Measurements from ENCODE around the gene FBXO41. TPM values are rescaled to one million over a fixed set of nuclear protein-coding genes. Genes with fewer than 3 reads are reported as not detected.

FBXO41 gene
- total and polyA plus RNA-seq, 10 of the 15 experiments (the other 5 are each of a cell fraction or from before 2014, with no cell fraction given): 1.9 to 38.9 (median 11.3) TPM

DNA sequence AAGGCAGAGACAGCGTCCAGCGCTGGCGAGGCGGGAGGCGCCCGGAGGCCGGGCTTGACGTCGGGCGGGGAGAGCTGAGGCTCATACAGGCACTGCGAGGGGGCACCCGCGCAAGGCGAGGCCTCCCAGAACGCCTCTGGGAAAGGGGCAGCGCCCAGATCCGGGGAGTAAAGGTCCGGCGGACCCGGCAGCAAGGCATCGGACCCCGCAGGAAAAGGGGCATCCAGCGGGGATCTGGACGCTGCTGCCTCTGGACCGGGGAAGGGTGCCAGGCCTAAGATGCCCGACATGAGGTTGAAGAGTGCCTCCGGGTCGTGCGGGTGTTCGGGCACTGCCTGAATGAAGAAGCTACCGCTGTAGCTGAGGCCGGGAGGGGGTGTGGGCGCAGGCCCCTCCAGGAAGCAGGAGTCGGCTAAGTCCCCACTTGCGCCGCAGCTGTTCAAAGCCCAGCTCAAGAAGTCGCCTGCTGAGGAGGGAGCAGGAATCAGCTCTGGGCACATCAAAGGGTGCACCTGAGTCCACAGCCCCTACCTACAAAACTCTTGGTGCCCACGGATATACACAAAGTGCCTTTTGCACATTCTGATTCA is 8.1 kb upstream of the FBXO41 start (continued):
- no peak for TF ChIP-seq RAD51 (IDR thresholded peaks at IDR 0.05)
- no peak for TF ChIP-seq CREM (IDR thresholded peaks at IDR 0.05; ENCODE audit: low read depth)
- no peak for TF ChIP-seq EZH2 (IDR thresholded peaks at IDR 0.05; ENCODE audit: borderline replicate concordance, control insufficient read depth, low read depth, low read length)
- no peak for TF ChIP-seq ASH2L (IDR thresholded peaks at IDR 0.05; ENCODE audit: borderline replicate concordance, low read depth)
- no peak for TF ChIP-seq NFXL1 (IDR thresholded peaks at IDR 0.05; ENCODE audit: borderline replicate concordance)
- no peak for TF ChIP-seq SP1 (IDR thresholded peaks at IDR 0.05; ENCODE audit: low read depth, low read length)
- no peak for TF ChIP-seq IRF3 (IDR thresholded peaks at IDR 0.05)
- no peak for TF ChIP-seq CHD1 (IDR thresholded peaks at IDR 0.05; ENCODE audit: low read depth, low read length)

DNA sequence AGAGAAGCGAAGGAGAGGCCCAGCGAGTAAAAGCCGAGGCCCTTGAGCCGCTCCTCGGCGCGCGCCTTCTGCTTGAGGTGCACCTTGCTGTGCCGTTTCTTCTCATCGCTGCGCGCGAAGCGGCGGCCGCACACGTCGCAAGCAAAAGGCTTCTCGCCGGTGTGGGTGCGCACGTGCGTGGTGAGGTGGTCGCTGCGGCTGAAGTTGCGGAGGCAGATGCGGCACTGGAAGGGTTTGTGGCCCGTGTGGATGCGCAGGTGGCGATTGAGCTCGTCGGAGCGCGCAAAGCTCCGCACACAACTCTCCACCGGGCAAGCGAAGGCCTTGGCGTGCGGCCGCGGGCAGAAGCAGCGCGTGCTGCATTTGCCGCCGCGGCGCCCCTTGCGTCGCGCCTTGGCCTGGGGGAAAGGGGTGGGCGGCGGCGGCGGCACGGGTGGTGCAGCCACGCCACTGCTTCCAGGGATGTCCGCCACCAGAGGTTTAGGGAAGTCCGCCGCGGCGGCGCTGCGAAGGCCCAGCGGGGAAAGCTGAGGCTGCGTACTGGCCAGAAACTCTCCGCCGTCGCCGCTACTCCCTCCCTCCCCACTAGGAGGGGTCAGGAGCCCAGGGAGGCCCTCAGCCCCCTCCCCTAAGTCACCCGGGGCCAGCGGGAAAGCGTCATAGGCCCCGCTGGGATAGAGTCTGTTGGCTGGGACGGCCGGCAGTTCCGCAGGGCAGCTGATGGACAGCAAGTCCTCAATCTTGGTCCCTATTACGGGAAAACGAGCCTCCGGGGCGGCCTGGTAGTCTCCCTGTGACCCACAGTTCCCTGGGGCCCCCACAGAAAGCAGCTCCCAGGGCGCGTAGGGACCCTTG is 7.4 kb upstream of the FBXO41 start:
- Histone ChIP-seq H2AFZ (ENCODE audit: control insufficient read depth, low read depth, low read length) (no peak overlapping the region), H3K27ac (ENCODE audit: control insufficient read depth, insufficient read depth) (no peak overlapping the region), H3K9me3 (replicated peaks; ENCODE audit: control insufficient read depth, insufficient read depth, low read length) (no peaks in the 10 kb centered on the region; the same call in 2 of the 3 replicates), H3K4me1 (ENCODE audit: control insufficient read depth, insufficient read depth, low read length) (peaks cover 4% of the 10 kb centered on the region; the same call in 1 of the 2 replicates), H3K4me3 (no peak overlapping the region), H3K36me3 (ENCODE audit: control insufficient read depth in 2 of 2, insufficient read depth in 2 of 2, low read length in 1 of 2) (no peaks in the 10 kb centered on the region), H3K79me2 (ENCODE audit: control insufficient read depth, insufficient read depth, low read length) (no peaks in the 10 kb centered on the region), H3K9ac (ENCODE audit: control insufficient read depth, insufficient read depth, low read length) (no peak overlapping the region), H3K4me2 (ENCODE audit: control insufficient read depth, insufficient read depth) (peak overlapping the region; percentile 50), H4K20me1 (ENCODE audit: control insufficient read depth, insufficient read depth) (peaks cover 4% of the 10 kb centered on the region; the same call in 1 of the 2 replicates), H3K27me3 (replicated peaks in 1 of 2; ENCODE audit: control insufficient read depth in 2 of 2, insufficient read depth in 2 of 2, low read length in 1 of 2) (peaks cover 13 to 25% of the 10 kb centered on the region in 2 experiments)
- BruUV-seq (replicated peaks): no TSS peak
- intact Hi-C loops (cut with micrococcal nuclease; ENCODE audit: unreplicated experiment): loop anchor here (2.0 kb wide), 1 partner anchor 35 kb away; no protein-coding TSS in a partner anchor
- WGBS (ENCODE audit: insufficient coverage, insufficient replicate concordance, low lambda C conversion rate, missing lambda C conversion rate): 19% methylated on average over 77 of the region's 82 CpGs
- no peak; the same call in 2 of the 3 replicates for ATAC-seq
- FAIRE-seq: no peak
- ChIA-PET SMC1A (ENCODE audit: uncharacterized antibody, unreplicated experiment) (interaction anchor here (1.2 to 5.6 kb wide), 4 partner anchors 11 to 115 kb away, joined by 3 to 39 read pairs (median 4); no protein-coding TSS in a partner anchor), CTCF (interaction anchor here (0.5 to 6.4 kb wide), 10 partner anchors 8 to 82 kb away, joined by 3 to 99 read pairs (median 11); partner anchors contain the start of genes CCT7, PRADC1 and SMYD5), RAD21 (ENCODE audit: unreplicated experiment) (interaction anchor here (1.0 to 3.4 kb wide), 3 partner anchors 10 to 79 kb away, joined by 3 to 19 read pairs (median 4); no protein-coding TSS in a partner anchor), POLR2A (interaction anchor here (0.6 to 1.8 kb wide), 3 partner anchors 20 to 59 kb away, joined by 3 to 4 read pairs (median 3); partner anchors contain the start of gene PRADC1)
- no peak for DNase-seq (ENCODE audit: low read depth, low spot score)
- in situ Hi-C loops (cut with MboI): no loop called here
- no peak for TF ChIP-seq ZZZ3 (IDR thresholded peaks at IDR 0.05; ENCODE audit: control insufficient read depth, insufficient read length, low read depth)
- TF ChIP-seq SMC3 (IDR thresholded peaks at IDR 0.05; ENCODE audit: borderline replicate concordance, low read length): no peak
- TF ChIP-seq SREBF1 (IDR thresholded peaks at IDR 0.05; ENCODE audit: low read length): no peak
- no peak for TF ChIP-seq EGR1 (IDR thresholded peaks at IDR 0.05; ENCODE audit: borderline replicate concordance in 1 of 2, low read depth in 2 of 2, low read length in 2 of 2)
- TF ChIP-seq BHLHE40 (IDR thresholded peaks at IDR 0.05; ENCODE audit: borderline replicate concordance in 1 of 2, low read depth in 2 of 2, low read length in 1 of 2): peak in 1 of 2 experiments; percentile 4; a peak in 1 of 4 replicates
- no peak for TF ChIP-seq YBX1 (IDR thresholded peaks at IDR 0.05)
- TF ChIP-seq, protein P1, sequence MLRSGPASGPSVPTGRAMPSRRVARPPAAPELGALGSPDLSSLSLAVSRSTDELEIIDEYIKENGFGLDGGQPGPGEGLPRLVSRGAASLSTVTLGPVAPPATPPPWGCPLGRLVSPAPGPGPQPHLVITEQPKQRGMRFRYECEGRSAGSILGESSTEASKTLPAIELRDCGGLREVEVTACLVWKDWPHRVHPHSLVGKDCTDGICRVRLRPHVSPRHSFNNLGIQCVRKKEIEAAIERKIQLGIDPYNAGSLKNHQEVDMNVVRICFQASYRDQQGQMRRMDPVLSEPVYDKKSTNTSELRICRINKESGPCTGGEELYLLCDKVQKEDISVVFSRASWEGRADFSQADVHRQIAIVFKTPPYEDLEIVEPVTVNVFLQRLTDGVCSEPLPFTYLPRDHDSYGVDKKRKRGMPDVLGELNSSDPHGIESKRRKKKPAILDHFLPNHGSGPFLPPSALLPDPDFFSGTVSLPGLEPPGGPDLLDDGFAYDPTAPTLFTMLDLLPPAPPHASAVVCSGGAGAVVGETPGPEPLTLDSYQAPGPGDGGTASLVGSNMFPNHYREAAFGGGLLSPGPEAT (IDR thresholded peaks at IDR 0.05; ENCODE audit: low read depth): no peak
- TF ChIP-seq IRF5 (IDR thresholded peaks at IDR 0.05; ENCODE audit: borderline replicate concordance): no peak
- TF ChIP-seq HDAC2 (IDR thresholded peaks at IDR 0.05): no peak

Measured in GM12878 (cell line).